OCI-LY7 (cell line): ENCODE results near the gene ROM1. TPM values are rescaled to one million over a fixed set of nuclear protein-coding genes. Genes with fewer than 3 reads are reported as not detected.

Experiments
- Bru-seq: library from RNA; stranded (reverse); fragments of 400-500 nt; gene quantifications from one replicate; lab custom pipeline; 2021; lab: Mats Ljungman, UMichigan
- BruChase-seq, 2 experiments: library from RNA; stranded (reverse); fragments of 400-500 nt; gene quantifications; one replicate each; lab custom pipeline; 2021; lab: Mats Ljungman, UMichigan
- BruUV-seq: library from RNA; stranded (reverse); fragments of 400-500 nt; replicated peaks from 2 replicates; lab custom pipeline; 2021; lab: Mats Ljungman, UMichigan
- CTCF ChIA-PET: fragments of 300-600 bp; sonication (Branson Sonifier 250); formaldehyde crosslinking; loops from one replicate; lab custom pipeline; 2022; ENCODE audit warnings: antibody characterized with exemption; ENCODE audit not compliant: unreplicated experiment; lab: Charles Lee
- POLR2A ChIA-PET: fragments of 300-600 bp; sonication (Branson Sonifier 250); formaldehyde crosslinking; loops from one replicate; lab custom pipeline; 2022; ENCODE audit warnings: antibody characterized with exemption; lab: Charles Lee
- DNase-seq: peaks from one replicate; pipeline ENCODE4 v3.0.0-alpha.2; 2015; ENCODE audit warnings: low spot score
- H2AFZ ChIP-seq: fragments of 200-600 bp; sonication (generic), shearing (Covaris generic); 2 replicates; pipeline ENCODE4 v1.6.1; 2014; ENCODE audit warnings: mild to moderate bottlenecking, antibody characterized with exemption, low read length, moderate library complexity
- H3K27ac ChIP-seq: fragments of 200-600 bp; sonication (generic); 2 replicates; pipeline ENCODE4 v1.5.1; 2014; ENCODE audit warnings: mixed run types, low read depth, mild to moderate bottlenecking, moderate library complexity, low read length, inconsistent platforms; ENCODE audit not compliant: poor library complexity, severe bottlenecking
- H3K36me3 ChIP-seq: fragments of 200-600 bp; sonication (generic); 2 replicates; pipeline ENCODE4 v1.6.1; 2014; ENCODE audit warnings: mild to moderate bottlenecking, antibody characterized with exemption, low read length, moderate library complexity, mixed read lengths; ENCODE audit not compliant: insufficient read depth
- H3K4me1 ChIP-seq: fragments of 200-600 bp; sonication (generic); 2 replicates; pipeline ENCODE4 v1.5.1; 2014; ENCODE audit warnings: mild to moderate bottlenecking, low read length; ENCODE audit not compliant: insufficient read depth, poor library complexity, severe bottlenecking
- H3K4me2 ChIP-seq: fragments of 200-600 bp; sonication (generic); 2 replicates; pipeline ENCODE4 v1.6.1; 2014; ENCODE audit warnings: mild to moderate bottlenecking, low read length
- H3K4me3 ChIP-seq: fragments of 200-600 bp; sonication (generic); 2 replicates; pipeline ENCODE4 v1.5.1; 2014; ENCODE audit warnings: mild to moderate bottlenecking, low read depth, low read length; ENCODE audit not compliant: poor library complexity, severe bottlenecking
- H3K79me2 ChIP-seq: fragments of 200-600 bp; sonication (generic); 2 replicates; pipeline ENCODE4 v1.6.1; 2016; ENCODE audit warnings: low read depth, mild to moderate bottlenecking, low read length, moderate library complexity, mixed read lengths; ENCODE audit not compliant: insufficient read depth
- H3K9me2 ChIP-seq: fragments of 200-600 bp; sonication (generic); 2 replicates; pipeline ENCODE4 v1.6.1; 2016; ENCODE audit warnings: mild to moderate bottlenecking, low read length, mixed read lengths; ENCODE audit not compliant: insufficient read depth
- H3K9me3 ChIP-seq: fragments of 200-600 bp; sonication (generic); 2 replicates; pipeline ENCODE4 v1.6.1; 2014; ENCODE audit warnings: mild to moderate bottlenecking, mixed run types, low read length, mixed read lengths
- H4K20me1 ChIP-seq: fragments of 200-600 bp; sonication (generic); 2 replicates; pipeline ENCODE4 v1.6.1; 2014; ENCODE audit warnings: mild to moderate bottlenecking, antibody characterized with exemption, low read length, moderate library complexity, mixed read lengths; ENCODE audit not compliant: insufficient read depth
- EZH2phosphoT487 ChIP-seq: fragments of 200-600 bp; sonication (generic); IDR thresholded peaks from 2 replicates; pipeline ENCODE4 v1.6.1; 2018; ENCODE audit warnings: low read depth, borderline replicate concordance, mild to moderate bottlenecking, mixed run types, antibody characterized with exemption, low read length, moderate library complexity, mixed read lengths
- intact Hi-C: fragments of 100-400 bp; cut with micrococcal nuclease; formaldehyde crosslinking; loops from one replicate; pipeline ENCODE4 v1.10.0; 2022; ENCODE audit not compliant: unreplicated experiment
- long read RNA-seq: library from polyadenylated mRNA; stranded (forward); transcript quantifications from one replicate; pipeline ENCODE4 v2.0.0, GENCODE V29; 2022
- total RNA-seq, 2 experiments: library from RNA; depleted of rRNA in 1 of 2; stranded (reverse); fragments of >200 nt in 1 of 2; shearing (Covaris generic) in 1 of 2; gene quantifications; 2 replicates each; pipeline ENCODE4 v1.2.3, GENCODE V29; 2014 to 2022
- TF ChIP-seq, protein P1 (sequence below): fragments of 200-600 bp; sonication (generic); conservative IDR thresholded peaks from 2 replicates; pipeline ENCODE4 v1.5.1; 2014; ENCODE audit warnings: mild to moderate bottlenecking, antibody characterized with exemption, low read length, moderate library complexity, mixed read lengths

ROM1 gene, protein sequence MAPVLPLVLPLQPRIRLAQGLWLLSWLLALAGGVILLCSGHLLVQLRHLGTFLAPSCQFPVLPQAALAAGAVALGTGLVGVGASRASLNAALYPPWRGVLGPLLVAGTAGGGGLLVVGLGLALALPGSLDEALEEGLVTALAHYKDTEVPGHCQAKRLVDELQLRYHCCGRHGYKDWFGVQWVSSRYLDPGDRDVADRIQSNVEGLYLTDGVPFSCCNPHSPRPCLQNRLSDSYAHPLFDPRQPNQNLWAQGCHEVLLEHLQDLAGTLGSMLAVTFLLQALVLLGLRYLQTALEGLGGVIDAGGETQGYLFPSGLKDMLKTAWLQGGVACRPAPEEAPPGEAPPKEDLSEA
- total RNA-seq (2014; rRNA removed; shearing (Covaris generic)) (0.69 and 1.1 TPM in 2 replicates), total RNA-seq (2022) (1.2 and 2.5 TPM in 2 replicates), Bru-seq, nascent RNA (percentile 25 among the genes with signal in this experiment), BruChase-seq, experiment 1, labeled RNA remaining after a 6-hour chase (percentile 25 among the genes with signal in this experiment), BruChase-seq, experiment 2, labeled RNA remaining after a 2-hour chase (percentile 15 among the genes with signal in this experiment)
- long read RNA-seq, partial matches to known transcripts: 0 of 33 reads
- long read RNA-seq, other reads (novel, unspliced or antisense): 32 of 33 reads

DNA sequence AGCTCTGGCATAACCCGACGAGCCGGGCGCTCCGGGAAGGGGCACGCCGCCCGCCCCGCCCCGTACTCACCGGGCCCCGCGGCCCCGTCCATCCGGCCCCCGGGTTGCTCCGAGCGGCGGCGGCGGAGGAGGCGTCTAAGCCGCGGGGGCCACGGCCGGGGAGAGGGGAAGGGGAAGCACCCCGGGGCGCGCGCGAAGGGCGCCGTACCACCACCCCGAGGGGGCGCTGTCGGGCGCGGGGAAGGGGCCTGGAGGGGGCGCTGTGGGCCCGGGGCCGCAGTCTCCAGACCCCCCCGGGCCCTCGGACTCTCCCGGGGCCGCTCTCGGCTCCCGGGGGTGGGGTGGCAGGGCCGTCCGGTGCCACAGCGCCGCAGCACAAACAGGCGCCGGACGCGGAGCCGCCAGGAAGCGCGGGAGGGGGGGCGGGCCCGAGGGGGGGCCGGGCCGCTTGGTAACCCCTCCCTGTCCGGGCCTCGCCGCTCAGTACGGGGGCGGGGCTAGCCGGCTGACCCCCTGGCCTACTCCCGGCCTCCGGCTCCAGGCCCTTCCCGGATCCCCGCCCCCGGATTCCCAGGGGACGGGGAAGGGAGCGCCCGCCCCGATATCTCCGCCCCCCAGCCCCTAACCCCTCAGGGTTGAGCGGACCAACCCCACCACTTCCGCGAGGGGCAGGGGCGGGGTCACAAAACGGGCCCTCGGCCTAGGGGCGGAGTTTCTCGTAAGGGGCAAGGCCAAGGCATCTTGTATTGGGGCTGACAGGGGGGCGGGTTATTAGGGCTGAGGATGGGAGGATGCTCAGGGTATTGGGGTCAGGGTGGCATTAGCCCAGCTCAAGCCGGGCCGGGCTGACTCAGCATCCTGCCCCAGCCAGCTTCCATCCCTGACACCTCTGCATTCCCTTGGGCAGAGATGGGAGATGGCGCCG, at the start of gene ROM1, which contains the start of gene EML3:
Gene ROM1, plus strand, starts transcription at position 892 of the 925 bp plus-strand sequence. Its CDS starts 25 bp downstream, at position 917.
Gene EML3, minus strand, starts transcription at position 410 of the 925 bp plus-strand sequence. Its CDS starts 318 bp downstream, at position 92.
- no peak for TF ChIP-seq EZH2phosphoT487
- TF ChIP-seq, protein P1, sequence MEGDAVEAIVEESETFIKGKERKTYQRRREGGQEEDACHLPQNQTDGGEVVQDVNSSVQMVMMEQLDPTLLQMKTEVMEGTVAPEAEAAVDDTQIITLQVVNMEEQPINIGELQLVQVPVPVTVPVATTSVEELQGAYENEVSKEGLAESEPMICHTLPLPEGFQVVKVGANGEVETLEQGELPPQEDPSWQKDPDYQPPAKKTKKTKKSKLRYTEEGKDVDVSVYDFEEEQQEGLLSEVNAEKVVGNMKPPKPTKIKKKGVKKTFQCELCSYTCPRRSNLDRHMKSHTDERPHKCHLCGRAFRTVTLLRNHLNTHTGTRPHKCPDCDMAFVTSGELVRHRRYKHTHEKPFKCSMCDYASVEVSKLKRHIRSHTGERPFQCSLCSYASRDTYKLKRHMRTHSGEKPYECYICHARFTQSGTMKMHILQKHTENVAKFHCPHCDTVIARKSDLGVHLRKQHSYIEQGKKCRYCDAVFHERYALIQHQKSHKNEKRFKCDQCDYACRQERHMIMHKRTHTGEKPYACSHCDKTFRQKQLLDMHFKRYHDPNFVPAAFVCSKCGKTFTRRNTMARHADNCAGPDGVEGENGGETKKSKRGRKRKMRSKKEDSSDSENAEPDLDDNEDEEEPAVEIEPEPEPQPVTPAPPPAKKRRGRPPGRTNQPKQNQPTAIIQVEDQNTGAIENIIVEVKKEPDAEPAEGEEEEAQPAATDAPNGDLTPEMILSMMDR: peak; percentile 94

DNA sequence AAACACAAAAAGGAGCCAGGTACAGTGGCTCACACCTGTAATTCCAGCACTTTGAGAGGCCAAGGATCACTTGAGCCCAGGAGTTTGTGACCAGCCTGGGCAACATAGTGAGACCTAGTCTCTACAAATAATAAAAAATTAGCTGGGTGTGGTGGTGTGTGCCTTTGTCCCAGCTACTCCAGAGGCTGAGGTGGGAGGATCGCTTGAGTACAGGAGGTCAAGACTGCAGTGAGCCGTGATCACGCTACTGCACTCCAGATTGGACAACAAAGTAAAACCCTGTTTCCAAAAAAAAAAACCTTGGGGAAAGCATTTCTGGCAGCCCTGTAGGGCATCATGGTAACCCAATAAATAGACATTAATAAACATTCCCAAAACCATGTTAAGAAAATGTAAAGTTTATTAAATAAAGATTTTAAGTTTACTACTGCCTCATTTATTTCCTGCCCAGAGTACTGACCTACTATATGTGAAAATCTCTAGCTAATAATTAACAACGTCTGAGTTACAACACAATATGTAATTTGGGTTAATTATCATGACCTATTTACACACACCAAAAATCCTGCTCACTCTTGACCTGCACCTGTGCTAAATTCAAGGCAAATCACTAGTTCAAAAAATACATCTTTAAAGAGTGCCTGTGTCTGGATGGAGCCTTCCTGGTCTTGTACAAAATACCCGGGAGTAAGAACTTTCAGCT, 47.8 kb upstream of the ROM1 start:
- POLR2A ChIA-PET: interaction anchor here (0.7 to 3.0 kb wide), 2 partner anchors 8 to 226 kb away, joined by 3 to 11 read pairs; no protein-coding TSS in a partner anchor
- H3K9me3 ChIP-seq: no peaks in the 10 kb centered on the region
- BruUV-seq: no TSS peak
- TF ChIP-seq EZH2phosphoT487: no peak
- no peak overlapping the region for H2AFZ ChIP-seq
- H3K4me2 ChIP-seq: no peak overlapping the region
- peaks cover 51% of the 10 kb centered on the region; the same call in 1 of the 2 replicates for H3K79me2 ChIP-seq
- CTCF ChIA-PET: no interaction called here
- H3K4me1 ChIP-seq: peaks cover 1% of the 10 kb centered on the region
- intact Hi-C loops: no loop called here
- H3K4me3 ChIP-seq: no peak overlapping the region
- no peak for DNase-seq
- H3K36me3 ChIP-seq: peaks cover 98% of the 10 kb centered on the region
- peaks cover 21% of the 10 kb centered on the region; the same call in 1 of the 2 replicates for H4K20me1 ChIP-seq
- H3K27ac ChIP-seq: no peak overlapping the region
- no peaks in the 10 kb centered on the region for H3K9me2 ChIP-seq

More for the DNA sequence above, at the start of gene ROM1, which contains the start of gene EML3:
- peaks cover 22% of the 10 kb centered on the region; the same call in 1 of the 2 replicates for H3K36me3 ChIP-seq
- H3K4me1 ChIP-seq: peaks cover 27% of the 10 kb centered on the region
- H3K4me2 ChIP-seq: peak within 1 kb of the TSS; percentile 86
- intact Hi-C loops: loop anchor here (2.0 kb wide), 1 partner anchor 52 kb away; the partner anchor contains the start of genes C11orf98 and CSKMT
- H2AFZ ChIP-seq: peak within 1 kb of the TSS; percentile 12; the same call in 1 of the 2 replicates
- no peaks in the 10 kb centered on the region for H3K9me3 ChIP-seq
- POLR2A ChIA-PET: interaction anchor here (0.6 to 1.2 kb wide), 5 partner anchors 11 to 187 kb away, joined by 3 to 9 read pairs (median 3); partner anchors contain the start of gene MTA2
- H3K27ac ChIP-seq: peak within 1 kb of the TSS; percentile 61
- peak; percentile 92 for DNase-seq
- H3K79me2 ChIP-seq: peaks cover 5% of the 10 kb centered on the region; the same call in 1 of the 2 replicates
- H3K4me3 ChIP-seq: peak within 1 kb of the TSS; percentile 71
- H3K9me2 ChIP-seq: no peaks in the 10 kb centered on the region
- H4K20me1 ChIP-seq: no peaks in the 10 kb centered on the region
- CTCF ChIA-PET: interaction anchor here (1.1 kb wide), 1 partner anchor 21 kb away, joined by 3 read pairs; no protein-coding TSS in a partner anchor
- BruUV-seq: no TSS peak
